Measurements from ENCODE around the gene ADCY10.
"Not testable (repeated sequence)": the region's sequence is repeated elsewhere in the genome, so short reads cannot be mapped to it uniquely, and the experiment has no call there.

Gene ADCY10

GRCh38 chr1:167856711-167857418, 57.1 kb downstream of the ADCY10 start:
- DNase-seq (ENCODE audit: low read depth in 2 of 2), result no peak

GRCh38 chr1:167854184-167854583, 59.8 kb downstream of the ADCY10 start:
- DNase-seq (ENCODE audit: low read depth in 2 of 2), result no peak

DNA sequence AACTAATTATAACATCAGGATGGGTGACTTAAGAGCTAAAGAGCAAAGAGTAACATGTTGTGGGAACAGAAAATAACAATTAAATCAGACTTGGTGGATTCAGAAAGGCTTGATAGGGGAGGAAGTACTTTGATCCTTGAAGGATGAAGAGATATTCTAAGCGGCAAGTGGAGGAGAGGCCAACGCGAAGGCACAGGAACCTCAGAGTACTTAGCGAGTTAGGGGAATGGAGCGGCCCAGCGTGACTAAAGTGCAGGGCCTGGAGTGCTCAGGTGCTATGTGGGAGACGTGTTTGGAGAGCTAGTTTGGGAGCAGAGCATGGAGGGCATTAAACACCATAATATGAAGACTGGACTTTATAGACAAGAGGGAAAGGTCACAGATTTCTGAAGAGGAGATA, 64.3 kb downstream of the ADCY10 start:
- DNase-seq (ENCODE audit: low read depth in 2 of 2), result no peak

GRCh38 chr1:167842872-167843271, 71.1 kb downstream of the ADCY10 start:
- no peak for DNase-seq (ENCODE audit: low read depth in 2 of 2)

GRCh38 chr1:167841530-167841929, 72.4 kb downstream of the ADCY10 start:
- no peak for DNase-seq (ENCODE audit: low read depth in 2 of 2)

- no peak for DNase-seq (ENCODE audit: low read depth in 2 of 2)
Measured at GRCh38 chr1:167839009-167839408, 74.9 kb downstream of the ADCY10 start.

- DNase-seq (ENCODE audit: low read depth in 2 of 2), result no peak
Measured at GRCh38 chr1:167837326-167837725, 76.6 kb downstream of the ADCY10 start.

- no peak for DNase-seq (ENCODE audit: low read depth in 2 of 2)
Measured at GRCh38 chr1:167836197-167836596, 77.7 kb downstream of the ADCY10 start.

GRCh38 chr1:167833904-167834303, 80.0 kb downstream of the ADCY10 start:
- no peak for DNase-seq (ENCODE audit: low read depth in 2 of 2)

GRCh38 chr1:167832693-167833092, 81.2 kb downstream of the ADCY10 start:
- DNase-seq (ENCODE audit: low read depth in 2 of 2), result no peak

DNA sequence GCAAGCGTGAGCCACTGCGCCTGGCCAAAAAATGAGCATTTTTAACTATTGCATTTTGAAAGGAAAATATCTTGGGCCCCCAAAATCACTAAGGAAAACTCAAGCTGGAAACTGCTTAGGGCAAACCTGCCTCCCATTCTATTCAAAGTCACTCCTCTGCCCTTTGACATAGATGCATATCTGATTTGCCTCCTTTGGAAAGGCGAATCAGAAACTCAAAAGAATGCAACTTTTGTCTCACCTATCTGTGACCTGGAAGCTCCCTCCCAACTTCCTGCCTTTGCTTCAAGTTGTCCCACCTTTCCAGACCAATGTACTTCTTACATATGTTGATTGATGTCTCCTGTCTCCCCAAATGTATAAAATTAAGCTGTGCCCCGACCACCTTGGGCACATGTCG, 83.3 kb downstream of the ADCY10 start:
- DNase-seq (ENCODE audit: low read depth in 2 of 2), result not testable (repeated sequence)

DNA sequence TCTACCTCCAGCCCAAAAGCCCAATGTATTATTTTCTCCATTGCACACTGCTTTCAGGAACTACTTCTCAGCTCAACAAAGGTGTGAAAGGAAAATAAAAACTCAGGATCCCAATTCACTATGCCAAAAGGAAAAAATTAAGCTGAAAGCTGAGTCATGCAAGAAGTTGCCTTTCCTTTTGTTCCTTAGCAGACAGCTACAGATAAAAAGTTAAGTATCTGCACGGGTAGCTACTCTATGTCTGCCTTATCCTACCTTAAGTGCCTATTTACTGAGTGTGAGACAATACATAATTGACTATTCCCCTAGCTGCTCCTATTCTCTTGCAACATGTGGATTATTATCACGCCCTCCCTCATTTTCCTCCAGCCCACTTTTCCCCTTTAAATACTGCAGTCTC, 84.1 kb downstream of the ADCY10 start:
- no peak for DNase-seq (ENCODE audit: low read depth in 2 of 2)

GRCh38 chr1:167826127-167826526, 87.8 kb downstream of the ADCY10 start:
- DNase-seq (ENCODE audit: low read depth in 2 of 2), result no peak

DNA sequence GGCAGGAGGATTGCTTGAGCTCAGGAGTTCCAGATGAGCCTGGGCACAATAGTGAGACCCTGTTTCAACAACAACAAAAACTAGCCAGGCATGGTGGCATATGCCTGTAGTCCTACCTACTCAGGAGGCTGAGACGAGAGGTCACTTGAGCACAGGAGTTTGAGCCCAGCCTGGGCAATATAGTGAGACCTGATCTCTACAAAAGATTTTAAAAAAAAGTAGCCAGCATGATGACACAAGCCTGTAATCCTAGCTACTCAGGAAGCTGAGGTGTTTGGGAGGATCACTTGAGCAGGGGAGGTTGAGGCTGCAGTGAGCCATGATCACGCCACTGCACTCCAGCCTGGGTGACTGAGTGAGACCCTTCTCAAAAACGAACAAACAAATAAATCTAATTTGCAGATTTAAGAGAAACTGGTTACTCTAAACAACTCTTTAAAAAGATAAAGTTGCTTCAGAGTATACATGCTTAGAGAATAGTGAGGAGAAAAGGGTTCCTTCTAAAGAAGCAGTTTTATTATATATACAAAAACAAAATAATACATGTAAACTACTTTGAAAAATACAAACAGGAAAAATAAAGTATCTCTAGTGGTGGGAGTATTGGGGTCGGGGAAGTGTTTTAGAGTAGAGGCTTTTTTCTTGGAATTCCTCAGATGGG, 88.4 kb downstream of the ADCY10 start:
- no peak for DNase-seq (ENCODE audit: low read depth in 2 of 2)

DNA sequence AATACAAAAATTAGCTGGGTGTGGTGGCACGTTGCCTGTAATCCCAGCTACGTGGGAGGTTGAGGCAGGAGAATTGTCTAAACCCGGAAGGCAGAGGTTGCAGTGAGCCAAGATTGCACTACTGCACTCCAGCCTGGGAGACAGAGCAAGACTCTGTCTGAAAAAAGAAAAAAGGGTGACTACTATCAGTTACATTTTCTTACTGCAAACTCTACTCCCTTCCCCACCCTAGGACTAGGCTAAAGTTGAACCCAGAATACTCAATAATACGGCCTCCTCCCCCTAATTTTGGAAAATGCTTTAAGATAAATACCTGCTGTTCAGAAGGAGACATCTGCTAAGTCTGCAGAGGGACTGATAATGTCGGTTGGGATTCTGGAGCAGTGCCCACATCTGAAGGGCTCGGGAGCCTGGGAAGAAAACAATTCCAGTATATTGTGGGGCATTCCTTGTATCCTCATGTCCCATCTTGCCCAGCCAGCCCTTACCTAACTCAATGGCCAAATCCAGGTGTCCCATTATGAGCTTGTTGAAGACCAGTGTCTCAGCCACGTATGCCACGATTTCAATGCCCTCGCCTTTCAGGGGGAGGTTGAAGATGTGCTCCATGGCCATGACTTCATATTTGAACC, 89.7 kb downstream of the ADCY10 start:
- DNase-seq (ENCODE audit: low read depth in 2 of 2), result no peak

GRCh38 chr1:167821969-167822685, 91.8 kb downstream of the ADCY10 start:
- DNase-seq (ENCODE audit: low read depth in 2 of 2), result no peak

GRCh38 chr1:167821356-167821685, 92.6 kb downstream of the ADCY10 start:
- DNase-seq (ENCODE audit: low read depth in 2 of 2), result no peak

- DNase-seq (ENCODE audit: low read depth in 2 of 2), result no peak
Measured at GRCh38 chr1:167820684-167821355, 93.1 kb downstream of the ADCY10 start.

DNA sequence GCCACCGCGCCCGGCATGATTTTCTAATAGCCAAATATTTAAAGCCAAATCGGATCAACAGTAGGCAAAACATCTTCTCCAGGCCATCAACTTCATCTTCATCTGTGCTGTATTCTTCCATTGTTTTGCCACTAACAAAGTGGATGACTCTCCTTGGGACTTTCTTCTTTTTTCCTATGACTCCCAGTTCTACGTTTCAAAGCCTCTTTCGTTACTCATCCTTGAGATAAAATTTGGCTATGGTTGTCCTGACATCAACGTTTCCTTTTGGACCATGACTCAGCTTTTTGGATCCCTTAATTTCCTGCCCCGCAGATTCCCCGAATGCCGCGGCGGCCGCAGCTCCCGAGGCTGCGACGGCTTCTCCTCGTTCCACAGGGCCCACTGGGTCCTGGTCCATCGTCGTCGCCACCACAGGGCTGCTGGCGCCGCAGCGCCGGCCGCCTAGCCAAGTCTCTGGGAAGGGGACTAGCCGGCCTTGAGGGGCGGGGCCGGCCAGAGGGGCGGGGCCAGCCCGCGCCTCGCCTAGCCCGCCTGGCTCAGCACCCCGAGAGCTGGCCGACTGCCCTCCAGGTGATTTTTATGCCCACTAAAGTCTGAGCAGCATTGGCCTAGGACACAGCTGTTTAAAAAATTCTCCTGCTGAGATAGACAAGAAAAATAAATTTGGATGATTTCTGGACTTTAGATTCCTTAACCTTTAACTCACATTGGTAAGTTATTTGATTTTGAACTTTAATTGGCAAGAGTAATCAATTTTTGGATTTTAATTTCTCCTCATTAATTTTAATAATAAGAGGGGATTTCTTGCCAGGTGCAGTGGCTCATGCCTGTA, 93.9 kb downstream of the ADCY10 start:
- DNase-seq (ENCODE audit: low read depth in 2 of 2), result no peak

GRCh38 chr1:167815650-167816049, 98.3 kb downstream of the ADCY10 start:
- DNase-seq (ENCODE audit: low read depth in 2 of 2), result no peak

- no peak for DNase-seq (ENCODE audit: low read depth in 2 of 2)
Measured at GRCh38 chr1:167812972-167813371, 101.0 kb downstream of the ADCY10 start.
